Hepatocyte (in vitro differentiated cells): ENCODE data around the gene CTAGE9. TPM values are rescaled to one million over a fixed set of nuclear protein-coding genes. Genes with fewer than 3 reads are reported as not detected.

Experiments used
- DNase-seq: peaks from one replicate; pipeline ENCODE4 v3.0.0-alpha.2; 2016; ENCODE audit warnings: low spot score
- H2AFZ ChIP-seq: fragments of 200-600 bp; sonication (generic); 2 replicates; pipeline ENCODE4 v1.6.0; 2016; ENCODE audit warnings: antibody characterized with exemption, mild to moderate bottlenecking
- H3K27ac ChIP-seq: fragments of 200-600 bp; sonication (generic); 2 replicates; pipeline ENCODE4 v1.5.1; 2016; ENCODE audit warnings: mild to moderate bottlenecking
- H3K27me3 ChIP-seq: fragments of 200-600 bp; sonication (generic); 2 replicates; pipeline ENCODE4 v1.6.1; 2016
- H3K36me3 ChIP-seq: fragments of 200-600 bp; sonication (generic); replicated peaks from 2 replicates; pipeline ENCODE4 v1.5.1; 2016; ENCODE audit warnings: low read depth; ENCODE audit not compliant: insufficient read depth
- H3K4me1 ChIP-seq: fragments of 200-600 bp; sonication (generic); 2 replicates; pipeline ENCODE4 v1.5.1; 2016; ENCODE audit warnings: mild to moderate bottlenecking, moderate library complexity; ENCODE audit not compliant: insufficient read depth
- H3K4me2 ChIP-seq: fragments of 200-600 bp; sonication (generic); 2 replicates; pipeline ENCODE4 v1.6.0; 2016
- H3K4me3 ChIP-seq: fragments of 200-600 bp; sonication (generic); 2 replicates; pipeline ENCODE4 v1.5.1; 2016; ENCODE audit warnings: mild to moderate bottlenecking
- H3K79me2 ChIP-seq: fragments of 200-600 bp; sonication (generic); 2 replicates; pipeline ENCODE4 v1.6.0; 2017; ENCODE audit warnings: mild to moderate bottlenecking
- H3K9me2 ChIP-seq: fragments of 200-600 bp; sonication (generic); replicated peaks from 2 replicates; pipeline ENCODE4 v1.6.0; 2017; ENCODE audit warnings: mild to moderate bottlenecking; ENCODE audit not compliant: insufficient read depth
- H3K9me3 ChIP-seq: fragments of 200-600 bp; sonication (generic); 2 replicates; pipeline ENCODE4 v1.5.1; 2016; ENCODE audit warnings: low read depth, mild to moderate bottlenecking
- H4K20me1 ChIP-seq: fragments of 200-600 bp; sonication (generic); 2 replicates; pipeline ENCODE4 v1.6.0; 2016; ENCODE audit warnings: mild to moderate bottlenecking; ENCODE audit not compliant: insufficient read depth, poor library complexity, severe bottlenecking
- CTCF ChIP-seq: fragments of 200-600 bp; sonication (generic); IDR thresholded peaks from 2 replicates; pipeline ENCODE4 v1.5.1; 2016; ENCODE audit warnings: antibody characterized with exemption, mild to moderate bottlenecking; ENCODE audit not compliant: poor library complexity
- EZH2 ChIP-seq: fragments of 200-600 bp; sonication (generic); IDR thresholded peaks from 2 replicates; pipeline ENCODE4 v1.6.1; 2016; ENCODE audit warnings: antibody characterized with exemption, mild to moderate bottlenecking, borderline replicate concordance
- EZH2phosphoT487 ChIP-seq: fragments of 200-600 bp; sonication (generic); IDR thresholded peaks from one replicate; pipeline ENCODE4 v1.6.1; 2018; ENCODE audit warnings: antibody characterized with exemption, mild to moderate bottlenecking, low read depth, moderate library complexity; ENCODE audit not compliant: unreplicated experiment, severe bottlenecking
- WGBS: methylation state at CpG from one replicate; pipeline ENCODE4 v1.1.6; 2016; ENCODE audit warnings: low lambda C conversion rate; ENCODE audit errors: missing lambda C conversion rate; 5-methylcytosine and 5-hydroxymethylcytosine counted together
- polyA plus RNA-seq: library from polyadenylated mRNA; unstranded; fragments of >200 nt; fragmentation: Nextera tagmentation; extraction: Ambion mirVana; gene quantifications from 2 replicates; pipeline ENCODE4 v1.2.1, GENCODE V29; 2016
- total RNA-seq: library from RNA; depleted of rRNA; stranded (reverse); fragments of >200 nt; gene quantifications from 2 replicates; pipeline ENCODE4 v1.2.3, GENCODE V29; 2014

CTAGE9 gene
- total and polyA plus RNA-seq, 2 experiments from 2014 or later = 0.20 TPM; not detected in 1

DNA sequence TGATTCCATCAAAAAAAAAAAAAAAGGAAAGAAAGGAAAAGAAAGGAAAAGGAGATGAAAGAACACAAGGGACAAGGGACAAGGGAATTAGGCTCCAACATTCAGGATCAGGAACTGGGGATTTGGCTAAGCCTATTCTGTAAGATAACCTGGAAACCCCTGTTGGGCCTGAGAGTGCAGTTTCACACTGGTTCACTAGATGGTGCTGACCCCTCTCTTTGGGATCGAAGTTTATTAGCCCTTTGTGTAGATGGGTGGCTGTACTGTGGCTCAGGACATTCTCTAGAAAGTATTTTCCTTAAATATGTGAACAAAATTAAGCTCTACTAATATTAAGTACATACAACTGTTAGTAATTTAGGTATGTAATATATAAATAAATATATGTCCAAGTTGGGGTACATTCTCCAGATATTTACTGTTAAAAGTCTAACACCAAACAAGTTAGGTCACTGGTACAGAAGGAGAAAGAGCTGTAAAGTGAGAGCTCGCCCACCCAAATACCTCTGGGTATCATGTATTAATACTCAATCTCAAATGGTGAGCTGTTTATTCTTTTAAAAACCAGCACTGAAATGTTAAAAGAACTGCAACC lies 15.9 kb downstream of the CTAGE9 start:
- WGBS = 45% methylated on average over 2 of the region's 2 CpGs

DNA sequence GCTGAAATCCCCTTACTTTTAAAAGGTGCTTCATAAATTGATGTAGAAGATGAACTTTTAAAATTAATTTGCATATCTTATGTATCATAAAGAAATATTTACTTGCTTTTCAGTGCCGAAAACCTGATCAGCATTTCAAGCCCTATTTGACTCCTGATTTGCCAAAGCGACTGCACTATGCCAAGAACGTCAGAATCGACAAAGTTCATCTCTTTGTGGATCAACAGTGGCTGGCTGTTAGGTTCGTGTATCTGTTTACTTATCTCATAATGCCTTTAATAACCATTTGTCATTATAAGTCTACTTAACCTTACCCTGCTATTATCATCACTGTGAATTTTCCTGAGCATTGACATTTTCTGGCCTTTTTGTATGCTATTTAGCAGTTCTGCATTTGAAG lies 17.4 kb downstream of the CTAGE9 start:
- Histone ChIP-seq H3K27ac (no peak overlapping the region), H3K36me3 (no peaks in the 10 kb centered on the region), H3K79me2 (no peaks in the 10 kb centered on the region), H3K4me2 (no peak overlapping the region), H3K9me3 (no peaks in the 10 kb centered on the region), H3K9me2 (no peaks in the 10 kb centered on the region), H3K27me3 (no peaks in the 10 kb centered on the region), H3K4me1 (no peaks in the 10 kb centered on the region), H3K4me3 (no peak overlapping the region), H4K20me1 (no peaks in the 10 kb centered on the region), H2AFZ (no peak overlapping the region)
- DNase-seq = no peak
- WGBS = 69% methylated on average over 5 of the region's 5 CpGs
- TF ChIP-seq CTCF (no peak), EZH2 (no peak), EZH2phosphoT487 (no peak)

More for the DNA sequence above, 15.9 kb downstream of the CTAGE9 start:
- Histone ChIP-seq H2AFZ (no peak overlapping the region), H3K79me2 (no peaks in the 10 kb centered on the region), H3K9me2 (no peaks in the 10 kb centered on the region), H3K4me1 (no peaks in the 10 kb centered on the region), H3K4me3 (no peak overlapping the region), H4K20me1 (no peaks in the 10 kb centered on the region), H3K27ac (no peak overlapping the region), H3K36me3 (no peaks in the 10 kb centered on the region), H3K9me3 (no peaks in the 10 kb centered on the region), H3K27me3 (no peaks in the 10 kb centered on the region), H3K4me2 (no peak overlapping the region)
- no peak for TF ChIP-seq EZH2phosphoT487
- peak; percentile 91 for TF ChIP-seq CTCF
- DNase-seq = peak; percentile 77

GRCh38 chr6:131692589-131692988 lies 18.2 kb downstream of the CTAGE9 start:
- Histone ChIP-seq H2AFZ (no peak overlapping the region), H3K27me3 (no peaks in the 10 kb centered on the region), H3K4me2 (no peak overlapping the region), H3K9me2 (no peaks in the 10 kb centered on the region), H3K4me1 (no peaks in the 10 kb centered on the region), H4K20me1 (no peaks in the 10 kb centered on the region), H3K27ac (no peak overlapping the region), H3K36me3 (no peaks in the 10 kb centered on the region), H3K79me2 (no peaks in the 10 kb centered on the region), H3K4me3 (no peak overlapping the region), H3K9me3 (no peaks in the 10 kb centered on the region)
- no peak for DNase-seq
- TF ChIP-seq EZH2phosphoT487 (no peak), CTCF (no peak), EZH2 (no peak)

DNA sequence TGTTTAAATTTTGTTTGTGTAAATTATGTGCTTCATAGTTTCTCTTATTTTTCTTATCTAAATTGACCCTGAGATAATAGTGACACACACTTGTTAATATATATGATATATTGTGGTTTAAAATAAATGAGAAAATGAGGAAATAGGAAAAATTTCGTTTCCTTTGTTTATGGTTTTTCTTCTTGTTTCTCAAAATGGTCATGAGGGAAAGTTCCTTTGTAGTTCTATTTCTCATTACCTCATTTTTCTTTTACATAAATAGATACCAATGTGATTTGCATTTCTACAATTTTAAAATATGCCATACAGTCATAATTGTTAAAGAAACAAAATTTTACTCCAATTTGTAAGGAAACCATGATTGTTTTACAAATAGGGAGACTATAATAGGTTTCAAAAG lies 18.8 kb downstream of the CTAGE9 start:
- Histone ChIP-seq H3K27ac (no peak overlapping the region), H3K4me2 (no peak overlapping the region), H3K9me3 (no peaks in the 10 kb centered on the region), H2AFZ (no peak overlapping the region), H3K4me3 (no peak overlapping the region), H3K9me2 (no peaks in the 10 kb centered on the region), H3K27me3 (no peaks in the 10 kb centered on the region), H3K36me3 (no peaks in the 10 kb centered on the region), H3K79me2 (no peaks in the 10 kb centered on the region), H4K20me1 (no peaks in the 10 kb centered on the region), H3K4me1 (no peaks in the 10 kb centered on the region)
- 77% methylated on average over 1 of the region's 1 CpG for WGBS
- DNase-seq = no peak
- TF ChIP-seq CTCF (no peak), EZH2phosphoT487 (no peak), EZH2 (no peak)
